Measurements from ENCODE around the gene OLFML2B.

- no peak for TF ChIP-seq CTCF (IDR thresholded peaks at IDR 0.05)
- no peak for TF ChIP-seq POLR2A (IDR thresholded peaks at IDR 0.05)
These were observed 30.1 kb downstream of the OLFML2B start for GRCh38 chr1:161993576-161993975.

Data from uterus (tissue), 2 donors.